Keratinocyte (primary cell): Measurements from ENCODE around the gene SHC3.

ENCODE experiments used
- EZH2 ChIP-seq: IDR thresholded peaks from one replicate; pipeline ENCODE4 v1.6.1; 2012; ENCODE audit warnings: inconsistent platforms, mild to moderate bottlenecking, low read length, moderate library complexity
- TF ChIP-seq, protein P1 (sequence below), 3 experiments: IDR thresholded peaks in 1 of 3; conservative IDR thresholded peaks in 1 of 3; optimal IDR thresholded peaks in 1 of 3; 2 replicates in 2 of 3; 3 replicates in 1 of 3; pipeline versions ENCODE3 to v1.5.1; 2011; ENCODE audit warnings: low read length in 3 of 3, mild to moderate bottlenecking in 3 of 3, moderate library complexity in 2 of 3, control low read depth in 1 of 3, inconsistent platforms in 1 of 3; ENCODE audit not compliant: insufficient read depth in 2 of 3; ENCODE audit errors: extremely low read depth in 1 of 3

DNA sequence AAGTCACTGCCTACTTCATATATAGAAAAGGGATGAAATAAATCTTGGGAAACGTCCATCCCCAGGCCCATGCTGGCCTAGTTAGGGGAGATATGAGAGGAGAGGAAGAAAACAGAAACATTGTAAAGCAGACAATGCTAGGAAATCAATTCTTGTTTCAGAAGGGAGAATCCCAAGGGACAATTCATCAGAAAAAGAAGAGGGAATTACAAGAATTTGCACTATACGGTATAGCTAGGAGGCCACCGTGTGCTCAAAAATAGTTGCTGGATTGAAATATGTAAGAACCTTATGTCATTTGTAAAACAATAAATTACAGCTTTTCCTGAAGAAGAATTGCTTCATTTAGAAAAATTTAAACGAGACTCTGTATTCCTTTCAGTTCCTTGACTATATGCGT, 8.3 kb upstream of the SHC3 start:
- TF ChIP-seq, protein P1, sequence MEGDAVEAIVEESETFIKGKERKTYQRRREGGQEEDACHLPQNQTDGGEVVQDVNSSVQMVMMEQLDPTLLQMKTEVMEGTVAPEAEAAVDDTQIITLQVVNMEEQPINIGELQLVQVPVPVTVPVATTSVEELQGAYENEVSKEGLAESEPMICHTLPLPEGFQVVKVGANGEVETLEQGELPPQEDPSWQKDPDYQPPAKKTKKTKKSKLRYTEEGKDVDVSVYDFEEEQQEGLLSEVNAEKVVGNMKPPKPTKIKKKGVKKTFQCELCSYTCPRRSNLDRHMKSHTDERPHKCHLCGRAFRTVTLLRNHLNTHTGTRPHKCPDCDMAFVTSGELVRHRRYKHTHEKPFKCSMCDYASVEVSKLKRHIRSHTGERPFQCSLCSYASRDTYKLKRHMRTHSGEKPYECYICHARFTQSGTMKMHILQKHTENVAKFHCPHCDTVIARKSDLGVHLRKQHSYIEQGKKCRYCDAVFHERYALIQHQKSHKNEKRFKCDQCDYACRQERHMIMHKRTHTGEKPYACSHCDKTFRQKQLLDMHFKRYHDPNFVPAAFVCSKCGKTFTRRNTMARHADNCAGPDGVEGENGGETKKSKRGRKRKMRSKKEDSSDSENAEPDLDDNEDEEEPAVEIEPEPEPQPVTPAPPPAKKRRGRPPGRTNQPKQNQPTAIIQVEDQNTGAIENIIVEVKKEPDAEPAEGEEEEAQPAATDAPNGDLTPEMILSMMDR (optimal IDR thresholded peaks at IDR 0.05 in 1 of 3, IDR thresholded peaks at IDR 0.05 in 1 of 3, conservative IDR thresholded peaks at IDR 0.05 in 1 of 3; ENCODE audit: extremely low read depth in 1 of 3, insufficient read depth in 2 of 3, low read length in 3 of 3): no peak
- TF ChIP-seq EZH2: no peak
